GM21423 (cell line): Measurements from ENCODE around the gene LOXL4.
"Not testable (repeated sequence)": the region's sequence is repeated elsewhere in the genome, so short reads cannot be mapped to it uniquely, and the experiment has no call there.

ENCODE experiments used
- ATAC-seq: cut with Tn5 transposase; IDR thresholded peaks from one replicate; pipeline ENCODE4 v1.9.1; 2021; ENCODE audit warnings: mild to moderate bottlenecking, moderate library complexity; ENCODE audit not compliant: unreplicated experiment

LOXL4 gene

DNA sequence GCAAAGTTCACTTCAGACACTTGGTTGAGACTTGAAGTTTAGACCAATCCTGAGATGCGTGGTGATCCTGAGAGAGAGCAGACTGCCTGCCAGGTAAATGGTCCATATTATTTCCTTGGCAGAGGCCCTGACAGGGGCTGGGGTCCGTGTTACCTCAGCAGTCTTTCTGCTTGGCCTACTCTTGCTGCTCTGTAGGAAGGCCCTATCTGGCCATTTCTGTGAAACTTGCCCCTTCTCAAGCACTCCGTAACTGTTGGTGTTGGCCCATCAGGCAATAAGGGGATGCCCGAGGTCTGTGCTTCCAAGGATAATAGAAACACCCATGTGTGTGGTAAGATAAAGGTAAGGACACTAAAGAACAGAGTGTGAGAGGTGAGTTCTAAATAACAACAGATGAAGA is 20.0 kb downstream of the LOXL4 start:
- no peak for ATAC-seq

DNA sequence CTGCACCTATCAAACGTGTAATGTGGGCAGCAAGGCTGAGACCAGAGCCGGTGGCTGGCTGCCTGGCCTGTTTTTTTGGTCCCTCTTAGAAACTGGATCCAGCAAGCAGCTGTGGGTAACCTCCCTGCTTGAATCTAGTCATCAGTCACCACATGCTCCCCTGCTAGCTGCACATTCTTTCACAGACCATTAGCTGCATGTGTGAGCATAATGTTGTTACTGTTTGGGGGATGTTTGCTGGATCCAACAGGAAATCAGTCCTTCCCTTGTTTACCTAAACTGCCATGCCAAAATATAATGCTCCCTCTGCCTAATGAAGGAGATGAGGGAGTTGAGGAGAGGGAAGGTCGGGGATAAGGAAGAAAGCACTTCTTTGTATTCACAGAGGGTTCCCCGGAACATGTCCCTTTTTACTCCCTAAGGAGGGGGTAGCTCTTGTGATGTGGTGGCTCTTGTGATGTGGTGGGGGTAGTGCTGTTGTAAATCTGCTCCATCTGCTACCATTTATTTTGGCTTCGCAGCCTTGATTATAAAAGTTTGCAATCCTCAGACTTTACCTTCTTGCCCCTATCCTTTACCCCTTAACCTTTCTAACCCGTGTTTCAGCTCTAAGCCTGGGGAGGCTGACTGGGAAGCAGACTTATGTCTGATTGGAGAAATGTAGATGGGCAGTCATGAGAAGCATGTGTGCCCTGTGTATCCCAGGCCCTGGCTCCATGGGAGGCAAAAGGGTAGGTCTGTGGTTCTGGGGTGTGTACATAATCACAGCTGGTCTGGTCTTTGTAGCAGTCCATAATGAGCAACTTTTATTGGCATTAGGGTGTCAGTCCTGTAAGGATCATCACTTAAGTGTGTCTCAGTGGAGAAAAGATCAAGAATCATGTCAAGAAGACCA is 20.8 kb downstream of the LOXL4 start:
- no peak for ATAC-seq

DNA sequence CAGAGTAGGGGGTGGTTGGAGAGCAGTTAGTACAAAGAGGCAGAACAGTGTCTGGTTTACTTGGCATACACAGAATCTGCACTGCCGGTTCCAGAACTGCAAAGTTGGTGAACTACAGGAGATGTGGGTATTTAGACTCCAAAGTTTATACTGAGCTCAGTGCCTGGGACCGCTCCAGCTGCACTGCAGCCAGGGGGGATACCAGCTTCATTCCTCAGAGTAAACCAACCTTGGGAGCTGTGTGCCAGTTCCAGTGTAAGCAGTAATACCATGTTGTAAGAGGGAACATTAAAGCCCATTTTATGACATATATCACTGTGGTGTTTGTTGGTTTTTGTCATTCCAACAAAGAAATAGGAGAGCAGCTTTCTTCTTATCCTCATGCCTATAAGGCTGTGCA is 23.4 kb downstream of the LOXL4 start:
- ATAC-seq, result no peak

DNA sequence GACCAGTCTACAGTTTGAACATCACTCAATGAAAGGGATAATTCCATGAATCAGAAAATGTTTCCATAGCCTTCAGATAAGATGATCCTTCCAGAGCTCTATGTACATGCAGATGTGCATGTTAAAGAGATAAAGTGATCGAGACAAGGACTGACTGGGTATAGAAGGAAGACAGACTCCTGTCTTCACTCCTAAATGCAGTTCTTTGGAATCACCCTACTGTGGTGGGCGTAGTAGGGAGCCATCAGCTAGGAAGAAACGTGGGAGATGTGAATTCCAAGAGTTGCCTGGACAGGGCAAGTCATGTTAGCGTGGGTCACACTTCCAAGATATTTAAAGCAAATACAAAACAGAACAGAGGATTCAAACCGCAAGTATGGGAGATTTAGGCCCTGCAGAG is 23.9 kb downstream of the LOXL4 start:
- no peak for ATAC-seq

DNA sequence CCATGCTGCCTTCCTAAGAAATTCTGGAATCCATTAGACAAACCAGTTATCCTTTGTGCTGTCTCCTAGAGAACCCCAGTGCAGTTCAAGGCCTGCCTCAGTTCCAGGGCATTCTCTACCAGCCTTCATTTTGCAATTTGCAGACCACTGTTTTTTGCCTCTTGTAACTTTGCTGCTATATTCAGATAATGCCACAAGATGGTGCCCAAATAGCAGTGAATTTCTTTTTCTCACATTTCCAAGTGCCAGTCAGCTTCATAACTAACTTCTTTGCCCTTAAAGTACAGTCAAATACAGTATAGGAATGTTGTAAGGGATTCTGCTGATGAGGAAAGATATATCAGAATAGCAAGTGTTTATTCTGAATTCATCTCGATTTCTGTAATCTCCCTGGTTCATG is 25.2 kb downstream of the LOXL4 start:
- ATAC-seq, result no peak

DNA sequence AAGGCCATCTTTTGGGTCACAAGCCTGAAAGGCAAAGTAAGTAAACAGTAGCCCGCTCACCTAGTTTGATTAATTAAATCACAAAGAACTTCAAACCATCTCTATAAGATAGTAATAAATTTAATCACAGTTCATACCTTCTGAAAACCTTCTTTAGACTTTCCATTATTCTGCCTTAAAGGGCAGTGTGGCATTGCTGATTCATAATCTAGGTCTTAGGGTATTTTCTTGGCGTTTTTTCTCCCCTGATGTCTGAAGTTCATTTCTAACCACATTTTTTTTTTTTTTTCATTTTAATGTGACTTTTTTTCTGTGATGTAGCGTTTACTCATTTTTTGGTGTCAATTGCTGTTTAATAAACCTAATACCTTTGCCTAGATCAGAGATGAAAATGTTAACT is 27.5 kb downstream of the LOXL4 start:
- no peak for ATAC-seq

DNA sequence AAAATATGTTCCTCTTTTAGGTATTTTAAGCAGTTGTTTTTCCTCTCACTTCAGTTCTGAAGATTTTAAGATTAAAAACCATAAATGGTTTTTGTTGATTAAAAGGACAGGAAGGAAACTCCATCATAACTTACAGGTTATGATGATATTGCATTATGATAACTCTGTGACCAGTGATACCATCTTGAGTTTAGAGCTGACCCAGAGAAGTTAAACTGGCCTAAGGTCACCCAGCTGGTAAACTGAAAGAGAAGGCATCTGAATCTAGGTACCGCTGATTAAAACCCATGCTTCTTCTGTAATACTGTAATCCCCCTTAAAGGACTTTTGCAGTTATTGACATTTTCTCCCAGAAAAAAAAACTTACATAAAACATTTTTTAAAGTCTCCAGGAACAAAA is 29.6 kb downstream of the LOXL4 start:
- no peak for ATAC-seq

DNA sequence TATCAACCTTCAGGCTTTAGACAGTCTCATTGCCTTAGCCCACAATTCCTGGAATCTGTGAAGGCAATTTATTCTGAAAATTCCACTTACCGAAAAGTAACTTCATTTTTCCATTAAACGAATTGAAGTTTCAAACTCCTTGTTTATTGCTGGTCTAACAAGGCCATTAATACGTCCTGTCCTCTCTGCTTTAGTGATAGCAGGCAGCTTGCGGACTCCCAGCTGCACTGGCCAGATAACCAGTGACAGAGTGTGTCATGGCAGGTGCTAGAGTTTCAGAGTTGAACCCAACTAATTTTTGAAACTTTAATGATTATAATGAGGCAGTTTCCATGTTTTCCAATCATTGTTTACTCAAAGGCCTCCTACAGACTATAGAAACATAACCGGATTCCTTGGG is 31.1 kb downstream of the LOXL4 start:
- ATAC-seq, result no peak

DNA sequence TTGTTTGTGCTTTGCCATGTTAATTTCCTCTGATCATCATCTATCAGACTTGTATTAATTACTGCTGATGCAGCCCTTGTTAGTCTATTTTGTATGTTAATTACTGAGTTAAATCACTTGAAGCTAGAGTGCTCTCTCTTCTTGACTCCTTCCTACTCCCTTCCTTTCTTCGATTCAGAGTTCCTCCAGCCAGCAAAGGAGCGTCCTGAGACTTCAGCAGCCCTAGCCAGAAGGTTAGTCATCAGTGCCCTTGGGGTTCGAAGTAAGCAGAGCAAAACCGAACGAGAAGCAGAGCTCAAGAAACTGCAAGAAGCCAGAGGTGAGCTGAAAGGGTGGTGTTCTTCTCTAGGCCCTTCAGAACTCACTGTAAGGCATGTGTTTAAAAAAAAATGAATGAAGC is 32.1 kb downstream of the LOXL4 start:
- no peak for ATAC-seq

DNA sequence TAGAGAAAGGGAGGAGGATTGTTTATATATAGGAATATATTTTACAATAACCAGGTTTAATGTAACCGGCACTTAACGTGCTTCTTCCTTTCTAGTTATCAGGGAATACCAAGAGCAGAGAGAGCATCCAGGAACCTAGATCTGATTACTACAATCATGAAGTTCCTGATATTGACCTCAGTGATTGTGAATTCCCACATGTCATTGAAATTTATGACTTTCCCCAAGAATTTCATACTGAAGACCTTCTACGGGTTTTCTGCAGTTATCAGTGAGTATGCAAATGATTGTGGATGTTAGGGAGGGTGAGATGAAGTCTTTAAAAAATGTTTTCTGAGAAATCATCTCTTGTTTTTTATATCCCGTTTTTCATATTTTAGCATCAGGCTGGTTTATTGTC is 36.6 kb downstream of the LOXL4 start:
- no peak for ATAC-seq

DNA sequence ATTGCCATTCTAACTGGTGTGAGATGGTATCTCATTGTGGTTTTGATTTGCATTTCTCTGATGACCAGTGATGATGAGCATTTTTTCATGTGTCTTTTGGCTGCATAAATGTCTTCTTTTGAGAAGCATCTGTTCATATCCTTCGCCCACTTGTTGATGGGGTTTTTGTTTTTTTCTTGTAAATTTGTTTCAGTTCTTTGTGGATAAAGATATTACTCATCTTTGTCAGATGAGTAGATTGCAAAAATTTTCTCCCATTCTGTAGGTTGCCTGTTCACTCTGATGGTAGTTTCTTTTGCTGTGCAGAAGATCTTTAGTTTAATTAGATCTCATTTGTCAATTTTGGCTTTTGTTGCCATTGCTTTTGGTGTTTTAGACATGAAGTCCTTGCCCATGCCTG is 39.7 kb downstream of the LOXL4 start:
- ATAC-seq, result not testable (repeated sequence)

DNA sequence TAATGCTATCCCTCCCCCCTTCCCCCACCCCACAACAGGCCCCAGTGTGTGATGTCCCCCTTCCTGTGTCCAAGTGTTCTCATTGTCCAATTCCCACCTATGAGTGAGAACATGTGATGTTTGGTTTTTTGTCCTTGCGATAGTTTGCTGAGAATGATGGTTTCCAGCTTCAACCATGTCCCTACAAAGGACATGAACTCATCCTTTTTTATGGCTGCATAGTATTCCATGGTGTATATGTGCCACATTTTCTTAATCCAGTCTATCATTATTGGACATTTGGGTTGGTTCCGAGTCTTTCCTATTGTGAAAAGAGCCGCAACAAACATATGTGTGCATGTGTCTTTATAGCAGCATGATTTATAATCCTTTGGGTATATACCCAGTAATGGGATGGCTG is 40.3 kb downstream of the LOXL4 start:
- not testable (repeated sequence) for ATAC-seq

DNA sequence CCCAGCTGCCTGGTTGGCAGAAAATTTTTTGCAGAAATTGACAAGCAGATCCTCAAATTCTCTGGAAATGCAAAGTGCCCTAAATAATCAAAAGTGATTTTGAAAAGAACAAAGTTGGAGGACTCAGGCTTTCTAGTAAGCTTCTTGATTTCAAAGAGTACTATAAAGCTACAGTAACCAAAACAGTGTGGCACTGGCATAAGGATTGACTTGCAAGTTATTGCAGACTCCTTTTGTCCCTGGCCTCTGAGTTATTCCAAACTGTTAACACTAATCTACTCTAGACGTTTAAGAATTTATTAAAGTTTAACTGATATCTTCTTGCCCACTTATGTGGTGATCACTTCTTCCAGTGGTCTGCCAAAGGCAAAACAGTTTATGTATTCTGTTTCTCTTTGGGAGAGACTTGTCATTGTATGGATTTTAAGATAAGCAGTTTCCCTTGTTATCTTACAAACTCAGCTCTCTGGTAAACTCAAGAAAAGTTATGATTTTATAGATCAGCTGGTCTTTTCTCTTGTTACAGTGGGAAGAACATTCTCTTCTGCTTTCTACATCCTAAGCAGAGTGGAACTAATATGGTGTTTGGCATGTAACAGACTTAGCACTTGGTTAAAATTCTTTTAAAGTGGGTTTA is 41.4 kb downstream of the LOXL4 start:
- no peak for ATAC-seq

DNA sequence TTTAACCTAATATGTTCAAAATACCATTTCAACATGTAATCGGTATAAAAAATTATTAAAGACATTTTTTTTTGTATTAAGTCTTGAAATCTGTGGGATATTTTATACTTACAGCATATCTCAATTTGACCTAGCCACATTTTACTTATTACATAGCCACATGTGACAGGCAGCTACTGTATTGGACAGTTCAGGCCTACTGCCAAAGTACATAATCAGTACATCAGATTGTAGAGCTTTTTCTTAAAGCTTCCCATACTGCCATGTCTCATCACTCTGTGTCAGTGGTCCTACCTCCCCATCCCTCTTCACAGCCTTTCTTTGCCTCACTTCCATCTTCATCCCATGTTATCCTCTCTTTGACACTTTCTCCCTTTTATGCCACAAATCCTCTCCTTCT is 43.0 kb downstream of the LOXL4 start:
- ATAC-seq, result no peak

DNA sequence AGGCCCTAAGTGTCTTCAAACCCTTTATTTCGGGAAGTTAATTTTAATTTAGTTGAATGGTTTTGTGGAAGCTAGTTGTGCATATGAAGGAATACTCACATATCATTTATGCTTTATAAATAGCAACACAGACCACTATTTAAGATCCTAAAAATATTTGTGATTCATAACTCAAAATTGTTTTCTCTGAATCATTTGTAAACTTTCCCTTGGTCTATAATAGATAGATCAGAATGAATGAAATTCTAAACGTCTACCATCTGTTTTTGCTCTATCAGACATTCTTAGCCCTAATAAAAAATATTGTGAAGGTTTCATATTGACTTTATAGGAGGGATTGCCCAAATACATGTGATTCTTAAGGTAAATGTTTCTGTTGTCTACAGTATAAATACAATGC is 43.5 kb downstream of the LOXL4 start:
- no peak for ATAC-seq

DNA sequence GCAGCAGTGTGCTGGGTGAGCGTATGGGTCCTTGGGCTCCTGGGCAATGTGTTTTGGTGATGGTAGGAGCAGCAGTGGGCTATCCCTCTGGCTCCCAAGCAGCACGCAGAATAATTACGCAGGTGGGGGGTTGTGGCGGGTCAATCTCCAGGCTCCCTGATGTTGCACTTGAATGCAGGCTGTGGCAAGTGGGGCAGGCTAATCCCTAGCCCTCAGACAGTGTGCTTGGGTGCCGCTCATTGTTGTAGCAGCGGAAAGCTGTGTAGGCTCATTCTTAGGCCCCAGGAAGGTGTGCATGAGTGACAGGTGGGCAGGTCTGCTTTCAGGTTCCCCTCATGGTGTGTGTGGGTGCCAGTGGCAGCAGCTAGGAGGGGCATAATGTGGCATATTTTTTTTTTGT is 44.1 kb downstream of the LOXL4 start:
- no peak for ATAC-seq

DNA sequence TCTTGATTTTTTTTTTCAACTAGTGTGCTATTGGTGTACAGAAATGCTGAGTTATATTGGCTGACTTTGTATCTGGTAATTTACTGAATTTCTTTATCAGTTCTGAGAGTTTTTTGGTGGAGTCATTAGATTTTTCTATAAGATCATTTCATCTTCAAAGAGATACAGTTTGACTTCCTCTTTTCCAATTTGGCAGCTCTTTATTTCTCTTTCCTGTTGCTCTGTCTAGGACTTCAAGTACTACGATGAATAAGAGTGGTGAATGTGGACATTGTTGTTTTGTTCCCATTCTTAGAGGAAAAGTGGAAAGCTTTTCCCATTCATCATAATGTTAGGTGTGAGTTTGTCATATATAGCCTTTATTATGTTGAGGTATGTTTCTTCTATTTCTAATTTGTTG is 50.2 kb downstream of the LOXL4 start:
- ATAC-seq, result no peak

DNA sequence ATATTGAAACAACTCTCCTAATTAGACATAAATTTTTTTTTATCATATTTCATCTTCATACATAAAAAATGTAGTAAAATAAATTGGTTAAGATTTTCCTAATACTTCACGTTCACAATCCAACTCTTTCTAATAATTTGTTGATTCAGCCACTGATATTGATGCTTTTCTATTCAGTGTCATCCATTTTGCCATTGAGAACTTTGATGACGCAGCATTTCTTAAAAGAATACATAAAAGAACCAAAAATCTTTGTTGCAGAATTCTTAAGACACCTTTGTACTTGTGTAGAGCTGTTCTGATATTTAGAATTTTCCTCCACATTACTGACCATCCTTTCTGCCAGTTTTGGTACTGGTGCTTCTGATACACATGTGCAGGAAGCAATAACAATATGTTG is 52.6 kb downstream of the LOXL4 start:
- ATAC-seq, result no peak

DNA sequence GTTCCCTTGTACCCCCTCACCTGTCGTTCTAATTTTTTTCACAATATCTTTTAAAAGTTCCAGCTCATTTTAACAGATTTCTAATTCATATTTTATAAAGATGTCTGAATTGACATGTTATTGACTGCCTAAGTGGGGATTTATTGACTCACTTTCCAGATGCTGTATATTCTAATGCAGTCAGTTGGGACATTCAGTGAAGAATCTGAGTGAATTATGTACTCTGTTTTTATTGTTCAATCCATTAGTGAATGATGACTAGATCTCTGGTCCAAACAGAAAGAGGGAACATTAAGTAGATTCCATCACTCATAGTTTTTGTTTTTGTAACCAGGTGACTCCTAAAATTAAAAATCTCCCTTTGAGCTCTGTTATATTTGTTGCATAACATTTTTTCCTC is 54.3 kb downstream of the LOXL4 start:
- no peak for ATAC-seq

DNA sequence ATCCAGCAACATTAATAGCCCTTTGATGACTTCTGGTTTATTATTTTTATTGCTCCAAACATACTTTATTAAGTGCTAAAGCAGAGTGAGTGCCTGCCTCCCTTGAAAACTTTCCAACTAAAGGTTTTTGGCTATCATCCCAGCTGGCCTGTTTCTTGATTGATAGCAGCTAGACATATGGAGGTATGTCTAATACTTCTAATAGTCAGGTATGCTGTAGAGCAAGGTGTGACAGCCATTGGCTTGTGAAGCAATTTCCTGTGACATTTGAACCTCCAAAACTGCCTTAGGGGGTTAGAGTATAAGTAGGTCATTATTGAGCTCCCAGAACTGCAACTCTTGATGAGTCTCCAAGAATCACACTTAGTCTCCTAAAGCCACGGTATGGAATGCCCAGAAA is 55.8 kb downstream of the LOXL4 start:
- no peak for ATAC-seq

DNA sequence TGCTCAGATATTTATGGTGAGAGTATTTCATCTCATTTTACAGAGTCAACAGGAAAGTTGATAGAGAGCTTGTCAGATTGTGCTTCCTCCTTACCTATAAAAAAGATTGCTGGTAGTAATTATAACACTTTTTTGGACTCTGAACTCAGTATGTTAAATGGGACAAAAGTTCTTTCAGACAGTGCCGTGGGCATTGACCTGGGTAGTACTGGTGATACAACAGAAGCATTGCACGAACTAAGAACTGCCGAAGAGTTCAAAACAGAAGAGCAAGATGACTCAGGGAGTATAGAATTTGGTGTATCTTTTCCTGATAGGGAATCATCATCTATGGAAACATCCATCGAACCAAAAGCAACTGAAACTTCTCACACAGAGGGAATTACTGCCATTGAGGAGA is 58.6 kb downstream of the LOXL4 start:
- ATAC-seq, result no peak

DNA sequence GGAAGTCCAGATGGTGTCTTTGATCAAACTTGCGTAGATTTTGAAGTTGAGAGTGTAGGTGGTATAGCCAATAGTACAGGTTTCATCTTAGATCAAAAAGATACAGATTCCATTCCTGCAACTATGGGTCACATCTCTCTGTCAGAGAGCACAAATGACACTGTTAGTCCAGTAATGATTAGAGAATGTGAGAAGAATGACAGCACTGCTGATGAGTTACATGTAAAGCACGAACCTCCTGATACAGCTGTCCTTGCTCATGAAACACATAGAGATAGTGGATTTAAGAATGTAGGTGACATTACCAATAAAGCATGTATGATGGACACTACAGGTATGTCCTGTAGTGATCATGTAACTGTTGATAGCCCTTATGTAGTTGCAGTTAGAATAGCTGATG is 59.1 kb downstream of the LOXL4 start:
- no peak for ATAC-seq

DNA sequence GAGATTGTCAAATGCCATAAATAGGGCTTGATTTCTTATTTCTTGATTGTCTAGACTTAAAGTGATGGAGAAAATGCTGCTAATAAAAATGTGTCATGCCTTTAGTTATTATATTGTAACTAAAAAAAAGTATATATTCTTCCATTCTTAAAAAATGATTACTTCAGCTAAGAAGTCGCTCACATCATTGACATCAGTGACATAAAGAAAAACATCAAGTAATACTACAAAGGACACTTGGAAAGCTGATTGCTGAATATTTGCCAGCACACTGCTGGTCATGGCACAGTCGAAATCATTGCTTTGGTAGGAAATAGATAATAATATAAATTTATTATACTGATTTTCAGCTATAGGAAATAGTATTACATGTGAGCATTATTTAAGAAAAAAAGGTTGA is 62.6 kb downstream of the LOXL4 start:
- no peak for ATAC-seq
